Muscle layer of duodenum (tissue), 2 donors: ENCODE results near the gene DEFB124.
"Not testable (repeated sequence)": the region's sequence is repeated elsewhere in the genome, so short reads cannot be mapped to it uniquely, and the experiment has no call there.

Source experiments
- H3K27ac ChIP-seq: one replicate; pipeline ENCODE4 v1.7.0; 2013; ENCODE audit warnings: mild to moderate bottlenecking, low read length
- H3K27me3 ChIP-seq: one replicate; pipeline ENCODE4 v1.7.0; 2013; ENCODE audit warnings: low read depth, mild to moderate bottlenecking, control low read depth, low read length
- H3K36me3 ChIP-seq, 2 donors: one replicate each; pipeline ENCODE4 v1.7.0; 2013; ENCODE audit warnings: low read length in 2 of 2, control low read depth in 1 of 2, mild to moderate bottlenecking in 1 of 2; ENCODE audit not compliant: insufficient read depth in 2 of 2, control insufficient read depth in 1 of 2
- H3K4me1 ChIP-seq, 2 donors: one replicate each; pipeline ENCODE4 v1.7.0; 2013; ENCODE audit warnings: low read length in 2 of 2, mild to moderate bottlenecking in 2 of 2, control low read depth in 1 of 2, moderate library complexity in 1 of 2; ENCODE audit not compliant: insufficient read depth in 2 of 2, control insufficient read depth in 1 of 2
- H3K4me3 ChIP-seq, 2 donors: one replicate each; pipeline ENCODE4 v1.7.0; 2013; ENCODE audit warnings: low read length in 2 of 2, low read depth in 1 of 2, mild to moderate bottlenecking in 1 of 2
- H3K9me3 ChIP-seq, 2 donors: one replicate each; pipeline ENCODE4 v1.7.0; 2013; ENCODE audit warnings: low read length in 2 of 2, control low read depth in 1 of 2, mild to moderate bottlenecking in 1 of 2; ENCODE audit not compliant: control insufficient read depth in 1 of 2
- donor health status: healthy.

The DEFB124 gene

GRCh38 chr20:31452575-31452974 lies 22.4 kb downstream of the DEFB124 start:
- Histone ChIP-seq H3K9me3 (no peaks in the 10 kb centered on the region), H3K4me3 (no peak overlapping the region), H3K4me1 (no peaks in the 10 kb centered on the region), H3K27me3 (no peaks in the 10 kb centered on the region), H3K27ac (no peak overlapping the region), H3K36me3 (no peaks in the 10 kb centered on the region)

DNA sequence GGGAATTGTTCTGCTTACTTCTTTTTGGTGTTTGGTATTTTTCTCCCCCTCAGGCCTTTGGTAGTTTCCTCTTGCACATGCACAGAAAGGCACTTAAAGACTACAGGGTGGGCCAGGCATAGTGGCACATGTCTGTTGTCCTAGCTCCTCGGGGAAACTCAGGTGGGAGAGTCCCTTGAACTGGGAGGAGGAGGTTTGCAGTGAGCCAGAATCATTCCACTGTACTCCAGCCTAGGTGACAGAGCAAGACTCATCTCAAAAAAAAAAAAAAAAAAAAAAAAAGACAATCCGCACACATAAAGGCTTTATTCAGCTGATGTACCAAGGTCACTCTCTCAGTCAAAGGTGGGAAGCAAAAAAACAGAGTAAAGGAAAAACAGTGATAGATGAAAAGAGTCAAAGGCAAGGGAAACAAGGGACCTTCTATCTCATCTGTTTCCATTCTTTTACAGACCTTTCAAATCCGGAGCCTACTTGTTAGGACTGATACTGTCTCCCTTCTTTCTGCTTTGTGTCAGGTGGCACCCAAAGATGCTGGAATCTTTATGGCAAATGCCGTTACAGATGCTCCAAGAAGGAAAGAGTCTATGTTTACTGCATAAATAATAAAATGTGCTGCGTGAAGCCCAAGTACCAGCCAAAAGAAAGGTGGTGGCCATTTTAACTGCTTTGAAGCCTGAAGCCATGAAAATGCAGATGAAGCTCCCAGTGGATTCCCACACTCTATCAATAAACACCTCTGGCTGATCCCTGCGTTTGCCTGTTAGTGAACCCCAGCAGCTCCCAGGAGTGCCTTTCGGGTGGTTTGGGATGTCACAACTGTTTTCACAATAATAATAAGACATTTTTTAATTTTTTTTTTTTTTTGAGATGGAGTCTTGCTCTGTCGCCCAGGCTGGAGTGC lies 25.2 kb downstream of the DEFB124 start:
- Histone ChIP-seq H3K27me3 (no peaks in the 10 kb centered on the region), H3K9me3 (no peaks in the 10 kb centered on the region), H3K4me1 (no peaks in the 10 kb centered on the region), H3K36me3 (no peaks in the 10 kb centered on the region), H3K4me3 (no peak overlapping the region), H3K27ac (no peak overlapping the region)

DNA sequence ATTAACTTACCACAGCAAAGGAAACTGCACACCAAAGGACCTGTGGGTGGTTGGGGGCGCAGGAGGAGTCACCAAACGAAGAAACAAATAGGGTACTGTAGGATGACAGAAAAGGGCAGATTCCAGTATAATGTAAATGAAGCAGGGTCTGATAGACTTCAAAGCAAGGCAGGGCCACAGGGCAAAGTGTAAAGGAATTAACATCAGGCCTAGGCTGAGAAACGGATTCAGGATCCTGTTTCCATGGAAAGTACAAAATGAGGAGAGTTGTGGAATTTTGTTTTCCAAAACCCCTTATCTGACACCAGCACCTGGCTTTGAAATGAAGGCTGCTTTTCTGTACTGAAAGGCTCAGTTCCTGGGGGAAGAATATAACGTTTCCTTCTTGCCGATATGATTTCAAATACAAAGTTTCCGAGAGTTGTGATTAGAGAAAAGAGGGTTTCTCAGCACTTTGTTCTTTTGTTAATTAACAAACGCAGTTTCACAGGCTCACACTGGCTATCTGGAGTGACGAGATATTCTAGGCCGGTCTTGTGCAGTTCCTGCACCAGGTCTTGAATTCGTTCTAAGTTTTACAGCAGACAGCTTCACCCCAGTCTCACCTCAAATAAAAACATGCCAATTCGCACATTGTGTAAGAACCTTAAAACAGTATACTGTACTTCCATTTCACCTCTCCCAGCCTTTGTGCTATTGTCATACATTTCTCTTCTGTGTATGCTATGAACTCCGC lies 28.7 kb downstream of the DEFB124 start:
- Histone ChIP-seq H3K36me3 (no peaks in the 10 kb centered on the region), H3K27me3 (no peaks in the 10 kb centered on the region), H3K4me1 (no peaks in the 10 kb centered on the region), H3K4me3 (no peak overlapping the region), H3K9me3 (no peaks in the 10 kb centered on the region), H3K27ac (no peak overlapping the region)

- Histone ChIP-seq H3K36me3 (no peaks in the 10 kb centered on the region), H3K27ac (no peak within 1 kb of the TSS), H3K4me1 (no peaks in the 10 kb centered on the region), H3K4me3 (no peak within 1 kb of the TSS), H3K9me3 (no peaks in the 10 kb centered on the region), H3K27me3 (no peaks in the 10 kb centered on the region)
These were observed 34.8 kb downstream of the DEFB124 start, which contains the start of gene DEFB123 for GRCh38 chr20:31440012-31440659. Gene DEFB123 (plus strand): TSS chr20:31440632. CDS start chr20:31440699, 67 bp downstream.

- H3K9me3 ChIP-seq = peaks cover 0 to 4% of the 10 kb centered on the region in 2 donors
- H3K36me3 ChIP-seq = no peaks in the 10 kb centered on the region
- no peak overlapping the region for H3K27ac ChIP-seq
- no peaks in the 10 kb centered on the region for H3K27me3 ChIP-seq
- H3K4me3 ChIP-seq = no peak overlapping the region
- H3K4me1 ChIP-seq = no peaks in the 10 kb centered on the region
These were observed 44.3 kb downstream of the DEFB124 start for GRCh38 chr20:31430568-31431115.

DNA sequence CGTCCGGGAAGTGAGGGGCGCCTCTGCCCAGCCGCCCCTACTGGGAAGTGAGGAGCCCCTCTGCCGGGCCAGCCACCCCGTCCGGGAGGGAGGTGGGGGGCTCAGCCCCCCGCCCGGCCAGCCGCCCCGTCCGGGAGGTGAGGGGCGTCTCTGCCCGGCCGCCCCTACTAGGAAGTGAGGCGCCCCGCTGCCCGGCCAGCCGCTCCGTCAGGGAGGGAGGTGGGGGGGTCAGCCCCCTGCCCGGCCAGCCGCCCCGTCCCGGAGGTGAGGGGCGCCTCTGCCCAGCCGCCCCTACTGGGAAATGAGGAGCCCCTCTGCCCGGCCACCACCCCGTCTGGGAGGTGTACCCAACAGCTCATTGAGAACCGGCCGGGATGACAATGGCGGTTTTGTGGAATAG lies 47.4 kb downstream of the DEFB124 start:
- not testable (repeated sequence) for H3K27ac ChIP-seq, H3K4me3 ChIP-seq, H3K9me3 ChIP-seq, H3K36me3 ChIP-seq, H3K4me1 ChIP-seq, H3K27me3 ChIP-seq

DNA sequence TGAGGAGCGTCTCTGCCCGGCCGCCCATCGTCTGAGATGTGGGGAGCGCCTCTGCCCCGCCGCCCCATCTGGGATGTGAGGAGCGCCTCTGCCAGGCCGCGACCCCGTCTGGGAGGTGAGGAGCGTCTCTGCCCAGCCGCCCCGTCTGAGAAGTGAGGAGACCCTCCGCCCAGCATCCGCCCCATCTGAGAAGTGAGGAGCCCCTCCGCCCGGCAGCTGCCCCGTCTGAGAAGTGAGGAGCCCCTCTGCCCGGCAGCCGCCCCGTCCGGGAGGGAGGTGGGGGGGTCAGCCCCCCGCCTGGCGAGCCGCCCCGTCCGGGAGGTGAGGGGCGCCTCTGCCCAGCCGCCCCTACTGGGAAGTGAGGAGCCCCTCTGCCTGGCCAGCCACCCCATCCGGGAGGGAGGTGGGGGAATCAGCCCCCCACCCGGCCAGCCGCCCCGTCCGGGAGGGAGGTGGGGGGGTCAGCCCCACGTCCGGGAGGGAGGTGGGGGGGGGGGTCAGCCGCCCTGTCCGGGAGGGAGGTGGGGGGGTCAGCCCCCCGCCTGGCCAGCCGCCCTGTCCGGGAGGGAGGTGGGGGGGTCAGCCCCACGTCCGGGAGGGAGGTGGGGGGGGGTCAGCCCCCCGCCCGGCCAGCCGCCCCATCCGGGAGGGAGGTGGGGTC lies 47.9 kb downstream of the DEFB124 start:
- not testable (repeated sequence) for H3K4me1 ChIP-seq, H3K36me3 ChIP-seq, H3K27me3 ChIP-seq, H3K9me3 ChIP-seq, H3K4me3 ChIP-seq, H3K27ac ChIP-seq

DNA sequence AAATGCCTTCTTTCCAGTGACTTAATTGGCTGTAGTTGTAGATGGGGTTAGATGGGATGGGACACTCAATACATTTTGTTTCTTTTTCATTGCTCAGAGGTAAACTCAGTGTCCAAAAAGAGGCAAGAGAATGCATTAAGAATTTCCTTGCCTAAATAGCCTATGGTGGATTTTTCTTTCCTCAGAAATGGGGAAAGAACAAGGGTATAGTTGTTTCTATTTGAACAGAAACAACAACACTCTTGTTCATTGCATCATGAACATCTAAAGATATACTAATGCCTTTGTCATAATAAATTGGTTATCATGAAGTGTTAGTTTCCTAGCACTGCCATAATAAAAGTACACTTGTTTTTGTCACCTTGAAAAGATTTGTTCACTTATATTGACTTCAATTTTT lies 49.1 kb downstream of the DEFB124 start:
- no peak overlapping the region for H3K4me3 ChIP-seq
- H3K27ac ChIP-seq = no peak overlapping the region
- no peaks in the 10 kb centered on the region for H3K36me3 ChIP-seq

GRCh38 chr20:31418307-31418706 lies 56.6 kb downstream of the DEFB124 start:
- Histone ChIP-seq H3K27ac (no peak overlapping the region), H3K27me3 (no peaks in the 10 kb centered on the region), H3K4me1 (no peaks in the 10 kb centered on the region), H3K9me3 (peaks cover 0 to 2% of the 10 kb centered on the region in 2 donors), H3K36me3 (no peaks in the 10 kb centered on the region), H3K4me3 (no peak overlapping the region)

More for the DNA sequence above, 49.1 kb downstream of the DEFB124 start:
- H3K9me3 ChIP-seq = peaks cover 0 to 4% of the 10 kb centered on the region in 2 donors
- H3K27me3 ChIP-seq = no peaks in the 10 kb centered on the region
- H3K4me1 ChIP-seq = no peaks in the 10 kb centered on the region

- Histone ChIP-seq H3K4me3 (no peak overlapping the region), H3K4me1 (no peaks in the 10 kb centered on the region), H3K36me3 (no peaks in the 10 kb centered on the region), H3K27me3 (no peaks in the 10 kb centered on the region), H3K27ac (no peak overlapping the region), H3K9me3 (peaks cover 0 to 2% of the 10 kb centered on the region in 2 donors)
These were observed 59.3 kb downstream of the DEFB124 start for GRCh38 chr20:31415653-31416052.
